Endothelial cell of umbilical vein (primary cell): ENCODE data around the gene ODF4.
"Not testable (repeated sequence)": the region's sequence is repeated elsewhere in the genome, so short reads cannot be mapped to it uniquely, and the experiment has no call there.

Experiments
- CTCF ChIP-seq, 2 donors: IDR thresholded peaks; 1 replicate in 1 of 2; 2 replicates in 1 of 2; pipeline ENCODE4 v1.5.1; 2011; ENCODE audit warnings: low read length in 2 of 2, mild to moderate bottlenecking in 2 of 2, moderate library complexity in 2 of 2, control low read depth in 1 of 2, inconsistent platforms in 1 of 2, low read depth in 1 of 2; ENCODE audit not compliant: insufficient read depth in 1 of 2; ENCODE audit errors: extremely low read depth in 1 of 2
- EZH2 ChIP-seq: IDR thresholded peaks from 2 replicates; pipeline ENCODE4 v1.6.1; 2012; ENCODE audit warnings: borderline replicate concordance, low read depth, mild to moderate bottlenecking, moderate library complexity, low read length, inconsistent platforms; ENCODE audit not compliant: severe bottlenecking
- FOS ChIP-seq: IDR thresholded peaks from 2 replicates; pipeline ENCODE4 v1.6.1; 2011; ENCODE audit warnings: mild to moderate bottlenecking, low read length, moderate library complexity, borderline replicate concordance; ENCODE audit not compliant: insufficient read depth
- JUN ChIP-seq: IDR thresholded peaks from 2 replicates; pipeline ENCODE4 v1.6.1; 2011; ENCODE audit warnings: borderline replicate concordance, low read depth; ENCODE audit not compliant: insufficient read length, insufficient read depth
- MAX ChIP-seq: IDR thresholded peaks from 2 replicates; pipeline ENCODE4 v1.6.1; 2011; ENCODE audit not compliant: insufficient read depth, insufficient read length
- MYC ChIP-seq: IDR thresholded peaks from one replicate; pipeline ENCODE4 v1.6.1; 2011; ENCODE audit warnings: mild to moderate bottlenecking, low read depth, low read length
- POLR2A ChIP-seq: IDR thresholded peaks from 2 replicates; pipeline ENCODE4 v1.6.1; 2012; ENCODE audit warnings: low read depth, mild to moderate bottlenecking, control low read depth, low read length
- POLR2AphosphoS5 ChIP-seq: IDR thresholded peaks from 2 replicates; pipeline ENCODE4 v1.6.1; 2012; ENCODE audit warnings: low read depth, mild to moderate bottlenecking, control low read depth, low read length, moderate library complexity; ENCODE audit not compliant: insufficient read depth

GRCh38 chr17:8378117-8378516, 38.5 kb downstream of the ODF4 start:
- TF ChIP-seq CTCF (IDR thresholded peaks at IDR 0.05; ENCODE audit: extremely low read depth in 1 of 2, insufficient read depth in 1 of 2, low read depth in 1 of 2, low read length in 2 of 2); POLR2AphosphoS5; MAX; POLR2A; EZH2; JUN; FOS; MYC: not testable (repeated sequence)
